Suppressor macrophage treated with lipopolysaccharide for 4 hours (primary cell): Measurements from ENCODE around the gene APOB.

Source experiments
- DNase-seq: peaks from one replicate; pipeline ENCODE4 v3.0.0-alpha.2; 2020

Gene APOB

DNA sequence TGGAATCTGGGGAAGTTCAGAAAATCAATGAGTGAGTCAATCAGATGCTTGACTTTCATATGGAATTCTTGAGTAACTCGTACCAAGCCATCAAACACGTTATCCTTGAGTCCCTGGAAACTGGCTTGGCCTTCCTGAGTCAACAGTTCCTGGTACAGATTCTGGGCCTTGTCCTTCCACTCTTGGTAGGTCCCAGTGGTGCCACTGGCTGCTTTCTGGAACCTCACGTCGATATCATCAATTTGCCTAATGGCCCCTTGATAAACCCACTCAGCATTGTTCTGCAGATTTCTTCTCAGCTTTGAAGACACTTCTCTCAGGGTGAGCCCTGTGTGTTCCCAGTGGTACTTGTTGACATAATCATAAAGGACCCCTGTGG is 41.1 kb downstream of the APOB start:
- DNase-seq: no peak

DNA sequence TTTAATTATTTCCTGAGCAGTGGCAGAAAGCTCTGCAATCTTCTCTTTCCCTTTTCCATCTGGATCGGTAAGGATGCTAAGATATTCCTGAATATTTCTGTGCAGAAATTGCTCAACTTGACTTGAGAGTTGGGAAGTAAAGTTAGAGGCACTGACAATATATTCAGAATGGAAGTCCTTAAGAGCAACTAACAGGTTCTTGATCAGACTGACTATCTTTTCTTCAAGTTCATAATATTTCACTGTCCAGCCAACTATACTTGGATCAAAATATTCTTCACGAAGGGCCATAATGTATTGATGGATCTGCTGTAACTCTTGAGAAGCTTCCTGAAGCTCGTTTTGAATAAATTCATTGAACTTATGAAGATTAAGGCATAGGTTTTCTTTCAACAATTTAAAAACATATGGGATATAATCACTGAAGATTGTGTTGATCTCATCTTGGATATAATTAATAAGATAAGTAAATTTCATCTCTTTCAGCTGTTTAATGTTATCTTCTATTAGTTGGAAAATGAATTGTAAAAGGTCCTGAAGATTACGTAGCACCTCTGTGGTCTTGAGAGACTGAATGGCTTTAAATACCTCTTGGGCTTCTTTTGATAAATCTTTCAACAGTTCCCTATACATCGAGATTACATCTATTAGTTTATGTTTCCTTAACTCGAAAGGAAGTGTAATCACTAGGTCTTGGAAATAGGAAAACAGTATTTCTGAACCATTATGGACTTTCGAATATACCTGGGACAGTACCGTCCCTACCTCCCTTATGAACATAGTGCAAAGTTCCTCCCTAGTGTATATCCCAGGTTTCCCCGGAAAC is 41.7 kb downstream of the APOB start:
- DNase-seq: no peak

DNA sequence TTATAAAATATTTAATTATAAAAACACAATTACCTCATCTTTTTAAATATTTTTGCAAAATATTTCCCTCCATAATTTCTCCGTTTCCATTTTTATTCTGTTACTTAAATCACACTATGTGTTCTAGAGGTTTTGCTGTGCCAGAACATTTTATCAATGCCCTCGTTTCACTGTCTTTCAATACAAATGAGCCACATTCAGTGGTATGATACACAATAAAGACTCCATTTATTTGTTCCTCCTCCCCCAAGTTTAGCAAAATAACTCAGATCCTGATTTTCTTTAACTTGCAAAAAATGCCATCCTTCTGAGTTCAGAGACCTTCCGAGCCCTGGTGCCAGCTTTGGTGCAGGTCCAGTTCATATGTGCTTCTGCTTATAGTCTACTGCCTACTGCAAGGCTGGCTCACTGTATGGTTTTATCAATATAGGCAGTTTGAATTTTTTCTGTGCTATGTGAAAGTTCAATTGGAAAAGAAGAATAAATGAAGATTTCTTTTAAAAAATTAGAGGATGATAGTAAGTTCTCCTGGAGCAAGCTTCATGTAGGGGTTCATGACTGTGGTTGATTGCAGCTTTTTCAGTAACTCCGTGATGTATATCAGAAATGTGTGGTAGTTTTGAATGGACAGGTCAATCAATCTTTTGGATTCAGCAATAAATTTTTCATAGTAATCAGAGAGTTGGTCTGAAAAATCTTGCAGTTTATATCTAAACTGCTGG is 42.5 kb downstream of the APOB start:
- DNase-seq: no peak

DNA sequence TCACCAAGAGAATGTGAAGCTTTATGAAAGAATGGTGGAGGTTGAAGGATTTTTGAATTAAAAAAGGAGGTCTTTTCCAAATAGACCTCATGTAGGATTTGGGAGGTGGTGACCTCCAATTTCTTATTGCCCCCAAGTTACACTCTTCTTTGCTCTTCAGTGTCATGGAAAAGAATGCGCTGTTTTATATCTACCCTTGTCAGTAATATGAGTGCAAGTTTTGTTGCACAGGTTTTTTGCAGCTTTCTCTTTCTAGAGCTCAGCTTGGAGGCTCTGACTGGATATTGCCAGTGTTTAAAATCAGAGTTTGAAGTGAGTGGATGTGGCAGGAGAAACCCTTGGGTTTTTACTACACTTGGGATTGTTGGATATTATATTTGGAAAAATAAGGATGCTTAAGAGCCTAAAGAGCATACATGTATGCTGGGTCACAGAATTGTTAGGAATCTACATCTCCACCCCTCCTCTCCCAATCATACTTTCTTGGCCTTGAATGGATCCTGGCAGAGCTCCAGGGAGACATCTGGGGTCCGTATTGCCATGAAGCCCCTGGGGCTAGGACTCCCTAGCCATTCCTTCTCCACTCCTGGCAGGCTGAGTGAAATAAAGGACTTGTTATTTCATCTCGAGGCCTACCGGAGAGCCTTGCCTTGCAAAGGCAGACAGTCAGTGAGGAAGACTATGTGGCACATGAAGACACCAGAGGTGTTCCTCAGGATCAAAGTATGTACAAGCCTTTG is 43.8 kb downstream of the APOB start:
- no peak for DNase-seq

DNA sequence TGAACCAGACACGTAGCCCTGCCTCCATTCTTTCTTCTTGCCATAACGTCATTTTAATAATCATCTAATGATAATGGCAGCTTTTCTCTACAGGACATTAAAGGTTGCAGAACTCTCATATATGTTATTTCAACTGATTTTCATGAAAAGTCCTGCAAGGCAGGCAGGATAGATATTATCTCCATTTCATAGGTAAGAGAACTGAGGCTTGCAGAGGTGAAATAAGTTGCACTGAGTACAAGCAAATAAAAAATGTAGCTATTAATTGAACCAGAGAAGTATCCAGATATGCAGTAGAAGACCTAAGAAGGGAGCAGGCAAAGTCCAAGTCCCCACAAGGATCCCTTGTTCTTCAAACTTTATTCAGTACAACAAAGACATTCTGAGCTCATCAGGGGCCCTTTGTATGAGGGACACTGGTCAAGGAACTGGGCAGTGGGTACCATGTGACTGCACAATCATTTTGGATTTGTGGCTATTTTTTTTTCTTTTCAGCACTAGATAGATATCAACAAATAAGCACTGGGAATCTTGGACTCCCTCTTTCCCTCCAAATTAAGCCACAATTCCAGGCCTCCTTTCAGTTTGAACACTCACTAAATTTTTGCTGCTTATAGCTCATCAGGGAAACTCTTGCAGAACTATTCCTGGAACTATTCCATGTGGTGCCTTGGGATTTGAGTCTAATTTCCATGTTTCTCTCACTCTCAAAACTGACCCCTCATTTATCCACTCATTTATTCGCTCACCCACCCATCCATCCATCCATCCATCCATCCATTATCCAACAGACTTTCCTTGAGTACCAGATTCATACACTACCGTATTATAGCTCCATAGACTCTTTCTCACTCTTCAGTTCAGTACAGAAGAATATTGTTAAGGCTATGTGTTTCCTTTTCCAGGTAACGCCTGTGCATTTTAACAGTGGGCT is 44.6 kb downstream of the APOB start:
- no peak for DNase-seq

DNA sequence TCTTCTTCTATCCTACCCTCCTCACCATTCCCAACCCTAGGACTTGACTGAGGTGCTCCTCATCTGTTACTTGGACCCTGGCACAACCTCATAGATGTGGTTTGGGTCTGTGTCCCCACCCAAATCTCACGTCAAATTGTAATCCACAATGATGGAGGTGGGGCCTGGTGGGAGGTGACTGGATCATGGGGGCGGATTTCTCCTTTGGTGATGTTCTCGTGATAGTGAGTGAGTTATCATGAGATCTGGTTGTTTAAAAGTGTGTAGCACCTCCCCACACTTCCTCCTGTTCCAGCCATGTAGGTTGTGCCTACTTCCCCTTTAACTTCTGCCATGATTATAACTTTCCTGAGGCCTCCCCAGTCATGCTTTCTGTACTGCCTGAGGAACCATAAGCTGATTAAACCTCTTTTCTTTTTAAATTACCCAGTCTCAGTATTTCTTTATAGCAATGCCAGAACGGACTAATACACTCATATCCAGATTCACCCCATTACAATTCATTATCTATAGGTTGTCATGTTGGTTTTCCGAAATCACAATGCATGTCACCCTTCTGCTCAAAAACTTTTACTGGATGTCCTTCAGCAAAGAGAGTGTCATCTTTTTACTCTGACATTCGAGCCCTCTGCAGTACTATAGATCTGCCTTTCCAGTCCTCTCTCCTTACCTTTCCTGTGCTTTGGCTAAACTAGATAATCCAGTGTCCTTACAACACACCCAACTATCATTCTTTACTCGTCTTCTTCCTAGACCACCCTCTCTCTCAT is 45.7 kb downstream of the APOB start:
- no peak for DNase-seq

DNA sequence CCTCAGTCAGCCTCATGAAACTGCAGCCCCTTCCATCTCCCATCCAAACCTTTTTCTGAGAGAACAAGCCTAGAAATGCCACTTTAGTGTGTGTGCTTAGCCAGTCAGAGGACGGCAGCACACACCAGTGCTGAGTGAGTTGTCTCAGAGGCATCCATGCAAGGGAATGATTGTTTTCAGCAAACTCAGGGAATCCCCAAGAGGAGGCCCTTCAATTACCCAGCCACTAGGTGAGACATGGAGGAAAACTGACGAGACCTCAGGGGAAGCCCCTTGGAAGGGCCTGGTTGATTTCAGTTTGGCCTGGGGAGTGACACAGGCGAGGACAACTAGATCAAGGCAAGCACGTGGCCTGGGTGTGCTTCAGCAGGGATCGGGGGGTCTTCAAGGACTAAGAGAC is 49.7 kb downstream of the APOB start:
- DNase-seq: no peak

DNA sequence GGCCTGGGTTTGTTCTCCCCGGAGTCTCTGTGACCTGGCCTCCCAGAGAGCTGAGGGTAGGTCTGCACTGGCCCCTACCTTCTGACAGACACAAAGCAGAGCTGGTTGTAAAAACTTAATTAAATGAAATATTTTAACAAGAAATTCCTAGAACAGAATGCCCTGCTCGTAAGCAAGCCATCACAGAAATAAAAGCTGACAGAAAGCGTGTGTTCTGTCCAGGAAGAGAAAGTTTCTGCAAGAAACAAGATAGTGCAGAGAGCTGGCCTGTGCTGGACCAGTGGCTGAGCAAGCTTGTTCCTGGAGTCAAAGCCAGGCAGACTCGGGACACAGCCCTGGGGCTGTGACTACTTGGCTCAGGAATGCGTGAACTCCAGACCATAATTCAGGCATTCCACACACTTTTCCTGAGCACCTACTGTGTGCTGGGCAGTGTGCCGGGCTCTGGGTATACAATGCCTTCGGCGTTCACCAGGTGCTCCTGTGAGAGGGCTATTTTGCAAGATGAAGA is 51.6 kb downstream of the APOB start:
- DNase-seq: no peak

DNA sequence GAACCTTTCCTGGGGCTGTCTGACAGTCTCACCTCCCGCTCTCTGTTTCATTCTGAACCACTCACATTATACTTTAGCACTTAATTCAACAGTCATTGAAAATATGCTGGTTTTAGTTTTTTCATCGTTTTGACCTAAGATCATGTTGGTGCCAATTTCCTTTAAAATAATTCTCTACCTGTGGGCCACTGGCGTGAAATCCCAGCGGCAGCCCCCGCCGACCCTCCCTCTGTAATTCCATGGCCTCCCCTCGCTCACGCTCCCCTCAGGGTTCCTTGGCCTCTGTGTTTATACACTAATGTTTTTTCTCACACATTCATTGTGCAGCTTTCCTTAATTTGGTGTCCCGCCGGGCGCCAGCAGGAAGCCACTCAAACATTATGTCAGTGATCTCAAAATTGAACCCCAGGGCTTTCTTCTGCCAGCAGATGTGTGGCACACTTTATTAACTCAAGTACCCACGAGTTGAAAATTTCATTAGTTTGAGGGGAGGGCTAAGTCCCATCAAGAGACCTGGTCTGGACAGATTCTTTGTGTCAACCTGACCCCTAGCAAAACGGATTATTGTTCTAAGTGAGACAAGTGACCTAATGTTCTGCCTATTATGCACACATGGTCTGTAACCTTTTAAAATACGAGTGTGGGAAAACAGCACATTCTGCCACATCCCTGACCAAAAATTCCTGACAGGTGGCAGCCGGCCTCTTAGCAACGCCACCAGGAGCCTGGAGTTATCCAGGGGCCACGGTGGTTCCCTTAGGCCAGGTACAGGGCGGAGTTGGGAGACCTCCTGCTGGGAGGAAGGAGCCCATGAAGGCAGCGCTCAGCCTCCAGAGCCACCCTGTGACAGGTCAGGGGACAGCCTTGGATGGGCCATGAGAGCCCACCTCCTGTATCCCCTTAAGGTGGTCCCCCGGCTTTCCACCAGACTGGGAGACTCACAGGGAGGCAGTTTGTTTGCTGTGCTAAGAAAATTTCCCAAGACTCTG is 53.1 kb downstream of the APOB start:
- no peak for DNase-seq

DNA sequence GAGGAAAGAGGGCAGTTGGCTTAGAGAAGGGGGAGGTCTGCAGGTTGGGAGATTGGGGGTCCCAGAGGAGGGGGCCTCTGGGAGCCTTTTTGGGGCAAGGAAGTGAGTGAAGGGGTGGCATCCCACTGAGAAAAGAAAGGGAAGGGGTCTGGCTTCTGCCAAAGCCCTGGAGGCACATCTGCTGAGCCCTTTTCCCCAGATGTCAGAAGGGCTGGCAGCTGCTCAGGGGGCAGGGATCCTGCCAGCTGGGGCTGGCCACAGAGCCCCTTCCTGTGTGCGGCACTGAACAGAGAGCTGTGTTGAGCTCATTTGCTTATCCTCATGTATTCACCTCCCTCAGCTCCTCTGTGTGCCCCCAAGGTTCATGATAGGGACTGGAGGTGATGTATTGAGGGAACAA is 54.5 kb downstream of the APOB start:
- DNase-seq: no peak

DNA sequence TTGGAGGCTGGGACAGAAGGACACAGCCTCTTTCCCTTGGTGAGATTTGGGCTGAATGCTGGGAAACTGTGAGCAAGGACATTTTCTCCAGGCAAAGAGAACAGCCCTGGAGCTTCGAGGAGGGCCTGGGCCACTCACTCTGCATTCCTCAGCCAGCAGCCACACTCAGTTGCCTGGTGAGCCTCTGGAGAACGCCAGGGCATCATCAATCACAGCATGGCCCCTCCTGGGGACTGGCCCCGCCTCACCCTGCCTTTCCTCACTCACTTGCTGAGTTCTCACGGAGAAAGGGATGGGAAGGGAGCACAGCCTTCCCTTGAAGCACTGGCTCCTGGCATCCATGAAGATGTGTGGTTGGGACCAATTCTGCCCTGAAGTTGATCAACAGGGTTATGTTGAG is 55.0 kb downstream of the APOB start:
- no peak for DNase-seq

DNA sequence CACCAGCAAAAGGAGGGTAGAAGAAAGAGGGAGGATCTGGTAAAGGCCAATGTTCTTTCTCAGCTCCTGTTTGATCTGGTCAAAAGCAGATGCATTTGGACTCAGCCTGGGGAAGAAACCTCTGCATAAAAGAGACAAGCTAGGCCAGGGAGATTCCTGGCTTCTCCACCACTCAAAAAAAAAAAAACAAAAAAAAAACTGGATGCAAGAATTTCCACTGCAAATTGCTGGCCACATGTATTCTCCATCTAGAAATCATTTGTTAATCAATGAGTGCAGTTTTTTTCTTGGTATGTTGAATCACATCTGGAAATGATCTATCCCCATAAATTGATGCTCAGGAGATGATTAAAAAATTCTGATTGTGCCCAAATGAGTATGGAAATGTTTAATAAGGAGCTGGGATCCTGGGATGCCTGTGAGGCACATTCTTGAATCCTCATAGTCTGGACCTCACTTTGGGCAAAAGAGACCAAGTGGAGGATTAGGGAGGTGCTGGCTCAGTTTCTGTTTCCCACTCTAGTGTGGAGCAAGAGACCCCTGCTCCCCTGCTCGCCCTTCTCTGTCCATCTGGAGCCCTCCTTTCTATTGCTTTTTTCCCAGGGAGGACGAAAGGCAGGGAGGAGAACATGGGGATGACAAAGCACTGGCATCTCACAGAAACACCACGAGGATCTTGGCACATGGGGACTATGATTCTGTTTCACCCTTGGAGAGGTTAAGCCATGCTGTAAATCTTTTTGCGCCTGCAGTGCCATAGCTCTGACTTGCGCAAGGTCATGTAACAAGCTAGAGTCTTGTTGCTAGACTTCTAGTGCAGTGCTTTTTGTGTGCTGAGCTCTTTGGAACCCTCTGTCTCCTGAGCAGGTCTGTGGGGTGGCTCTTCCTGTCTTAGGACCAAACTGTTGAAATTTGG is 57.6 kb downstream of the APOB start:
- DNase-seq: no peak

DNA sequence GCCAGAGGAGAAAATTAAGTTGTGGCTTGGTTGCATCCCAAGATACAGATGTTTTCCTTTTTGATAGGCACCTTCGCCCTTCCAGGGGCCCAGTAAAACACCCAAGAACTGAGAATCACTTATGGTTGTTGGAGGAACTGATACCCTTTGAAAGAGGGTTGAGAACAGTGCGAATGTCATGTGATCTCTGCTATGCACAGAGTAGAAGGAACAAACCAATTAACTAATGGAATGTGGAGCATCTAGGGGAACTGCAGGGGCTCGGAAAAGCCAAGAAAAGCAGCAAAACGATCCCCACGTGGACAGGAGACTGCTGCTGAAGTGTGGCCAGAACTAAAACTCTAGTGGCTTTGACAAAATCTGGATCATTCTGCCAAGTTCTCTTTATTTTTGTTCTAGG is 58.8 kb downstream of the APOB start:
- DNase-seq: no peak

DNA sequence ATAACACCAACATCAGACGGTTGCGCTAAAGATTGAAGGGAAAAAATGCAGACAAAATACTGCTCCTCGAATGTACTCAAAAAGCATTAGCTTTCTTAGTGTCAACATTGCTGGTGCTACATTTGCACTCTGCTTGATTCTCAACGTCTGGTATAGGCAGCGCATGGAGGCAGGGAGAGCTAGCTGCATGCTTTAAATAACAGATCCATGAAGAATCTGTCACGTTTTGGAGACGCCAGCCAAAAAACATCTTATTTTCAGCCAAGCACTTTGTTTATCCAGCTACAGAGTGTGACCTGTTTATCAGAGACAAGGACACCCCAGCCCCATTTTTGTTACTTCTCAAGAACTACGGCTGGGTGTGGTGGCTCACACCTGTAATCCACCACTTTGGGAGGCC is 59.5 kb downstream of the APOB start:
- no peak for DNase-seq

DNA sequence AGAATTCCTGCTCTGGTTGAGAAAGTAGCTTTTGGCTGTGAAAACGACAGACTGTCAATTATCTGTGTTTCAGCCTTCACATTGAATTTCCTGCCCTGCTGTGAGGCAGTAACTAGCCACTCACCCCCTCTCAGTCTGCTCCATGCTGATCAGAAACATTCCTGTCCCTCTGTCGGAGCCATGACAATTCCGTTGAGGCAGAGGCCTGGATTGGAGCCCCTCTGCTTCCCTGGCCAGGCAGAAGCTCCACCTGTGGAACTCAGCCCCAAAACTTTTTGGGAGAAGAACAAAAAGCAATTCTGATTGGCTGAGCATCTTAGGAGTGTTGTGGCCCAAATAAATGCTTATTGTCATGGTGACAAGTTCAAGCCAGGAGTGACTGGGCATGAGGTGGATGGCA is 60.0 kb downstream of the APOB start:
- no peak for DNase-seq

DNA sequence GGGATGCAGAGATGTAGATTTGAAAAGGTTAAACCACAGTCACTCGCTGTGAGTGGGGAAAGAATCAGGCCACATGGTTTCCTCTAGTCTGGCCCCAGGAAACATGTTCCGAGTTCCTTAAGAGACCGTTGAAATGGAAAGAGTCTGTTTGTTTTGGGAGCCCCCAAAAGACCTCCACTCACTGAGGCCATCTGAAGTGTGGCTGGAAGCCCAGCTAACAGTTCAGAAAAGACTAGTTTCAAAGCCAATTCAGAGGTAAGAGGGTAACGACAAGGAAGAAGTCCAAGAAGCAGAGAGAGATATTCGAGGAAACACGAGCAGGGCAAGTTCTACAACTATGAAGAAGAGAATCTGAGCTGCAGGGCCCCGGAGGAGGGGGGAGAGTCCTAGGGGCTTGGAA is 61.0 kb downstream of the APOB start:
- DNase-seq: no peak

DNA sequence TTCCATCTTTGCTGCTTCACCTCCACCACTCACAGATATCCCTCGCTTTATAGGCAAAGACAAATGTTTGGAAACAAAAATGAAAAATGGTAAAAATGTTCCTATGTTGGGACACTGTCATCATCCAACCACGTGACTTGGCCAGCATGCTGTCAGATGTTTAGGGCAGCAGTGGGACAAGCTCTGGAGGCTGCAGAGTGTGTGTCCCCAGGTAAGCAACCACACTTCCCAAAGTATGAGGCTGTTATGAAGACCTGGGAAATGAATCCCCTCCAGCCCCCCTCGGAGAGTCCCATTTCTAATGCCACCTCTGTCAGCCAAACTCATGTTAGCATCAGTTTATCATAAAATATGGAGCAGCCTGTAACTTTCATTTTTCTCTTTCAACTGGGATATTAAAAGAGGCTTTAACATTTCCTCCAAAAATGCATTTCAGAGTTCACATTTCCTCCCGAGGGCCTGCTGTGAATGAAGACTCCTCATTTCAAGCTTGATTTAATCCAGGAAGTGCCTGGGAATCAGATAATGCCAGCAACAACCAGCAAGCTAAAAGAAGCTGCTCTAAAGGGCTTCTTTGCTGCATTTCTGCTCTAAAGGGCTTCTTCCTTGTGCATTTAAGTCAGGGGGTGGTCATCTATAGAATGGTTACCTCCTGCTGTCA is 66.2 kb downstream of the APOB start:
- no peak for DNase-seq

DNA sequence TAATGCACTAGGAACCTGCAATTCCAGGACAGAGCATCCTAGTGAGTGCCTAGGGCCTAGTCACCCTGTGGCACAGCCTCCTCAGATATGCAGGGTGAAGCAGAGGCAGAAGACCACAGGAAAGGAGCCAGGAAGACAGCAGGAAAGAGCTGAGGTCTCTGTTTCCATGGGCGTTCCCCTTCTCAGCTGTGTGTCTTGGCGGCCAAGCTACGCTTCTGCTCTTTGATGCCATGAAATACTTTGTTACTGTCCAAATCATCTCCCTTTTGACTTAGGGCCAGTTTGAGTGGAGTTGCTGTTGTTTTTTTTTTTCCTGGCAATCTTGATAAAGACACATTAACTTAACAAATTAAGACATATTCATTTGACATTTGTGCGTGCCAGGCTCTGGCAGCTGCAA is 67.3 kb downstream of the APOB start:
- no peak for DNase-seq
